Upper lobe of left lung (tissue), 4 donors: Measurements from ENCODE around the gene SLC25A17.
"Not testable (repeated sequence)": the region's sequence is repeated elsewhere in the genome, so short reads cannot be mapped to it uniquely, and the experiment has no call there.

Experiments used
- EP300 ChIP-seq, 4 donors: sonication (generic); formaldehyde crosslinking; IDR thresholded peaks; one replicate each; pipeline ENCODE4 v1.5.1; 2017; ENCODE audit warnings: antibody characterized with exemption in 4 of 4, control low read depth in 2 of 4
- POLR2A ChIP-seq, 4 donors: fragments of 450-650 bp; IDR thresholded peaks; one replicate each; pipeline ENCODE4 v1.5.1; 2016 to 2017; ENCODE audit warnings: antibody characterized with exemption in 4 of 4, mild to moderate bottlenecking in 2 of 4
- POLR2AphosphoS5 ChIP-seq, 2 donors: sonication (generic); formaldehyde crosslinking; IDR thresholded peaks; one replicate each; pipeline ENCODE4 v1.5.1; 2017; ENCODE audit warnings: antibody characterized with exemption in 2 of 2
- TF ChIP-seq, protein P1 (sequence below), 6 experiments: fragments of 450-650 bp in 4 of 6; fragments of 200-600 bp in 2 of 6; sonication (generic) in 2 of 6; IDR thresholded peaks; one replicate each; pipeline ENCODE4 v1.5.1; 2016 to 2019; ENCODE audit warnings: antibody characterized with exemption in 6 of 6

DNA sequence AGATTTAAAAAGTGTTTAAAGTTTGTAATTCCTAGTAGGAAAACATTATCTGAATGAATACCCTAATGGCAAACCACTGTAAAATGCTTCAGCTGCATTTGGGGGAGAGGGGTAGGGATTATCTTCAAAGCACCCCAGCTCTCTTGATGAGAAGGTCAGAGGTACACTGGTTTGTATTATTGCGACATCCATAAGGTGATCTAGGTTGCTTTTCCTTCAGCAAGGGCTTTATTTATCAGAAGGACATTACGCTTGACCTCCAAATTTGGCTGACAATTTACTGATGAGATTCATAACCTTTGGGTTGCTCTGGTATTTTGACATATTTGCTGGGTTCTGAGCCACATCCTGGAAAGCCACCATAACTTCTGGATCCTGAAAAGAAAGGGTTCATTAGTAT, 7.1 kb upstream of the SLC25A17 start:
- TF ChIP-seq, protein P1, sequence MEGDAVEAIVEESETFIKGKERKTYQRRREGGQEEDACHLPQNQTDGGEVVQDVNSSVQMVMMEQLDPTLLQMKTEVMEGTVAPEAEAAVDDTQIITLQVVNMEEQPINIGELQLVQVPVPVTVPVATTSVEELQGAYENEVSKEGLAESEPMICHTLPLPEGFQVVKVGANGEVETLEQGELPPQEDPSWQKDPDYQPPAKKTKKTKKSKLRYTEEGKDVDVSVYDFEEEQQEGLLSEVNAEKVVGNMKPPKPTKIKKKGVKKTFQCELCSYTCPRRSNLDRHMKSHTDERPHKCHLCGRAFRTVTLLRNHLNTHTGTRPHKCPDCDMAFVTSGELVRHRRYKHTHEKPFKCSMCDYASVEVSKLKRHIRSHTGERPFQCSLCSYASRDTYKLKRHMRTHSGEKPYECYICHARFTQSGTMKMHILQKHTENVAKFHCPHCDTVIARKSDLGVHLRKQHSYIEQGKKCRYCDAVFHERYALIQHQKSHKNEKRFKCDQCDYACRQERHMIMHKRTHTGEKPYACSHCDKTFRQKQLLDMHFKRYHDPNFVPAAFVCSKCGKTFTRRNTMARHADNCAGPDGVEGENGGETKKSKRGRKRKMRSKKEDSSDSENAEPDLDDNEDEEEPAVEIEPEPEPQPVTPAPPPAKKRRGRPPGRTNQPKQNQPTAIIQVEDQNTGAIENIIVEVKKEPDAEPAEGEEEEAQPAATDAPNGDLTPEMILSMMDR (IDR thresholded peaks at IDR 0.05), result not testable (repeated sequence)
- TF ChIP-seq POLR2A, EP300, POLR2AphosphoS5 (IDR thresholded peaks at IDR 0.05): not testable (repeated sequence)
